KMS-11 (cell line): ENCODE measurements around the gene IQSEC2.

Experiments used
- H2AFZ ChIP-seq: fragments of 200-600 bp; sonication (generic); 2 replicates; pipeline ENCODE4 v1.6.1; 2016; ENCODE audit warnings: antibody characterized with exemption, mixed run types, low read depth
- H3K27ac ChIP-seq: fragments of 200-600 bp; sonication (generic); 2 replicates; pipeline ENCODE4 v1.6.1; 2016; ENCODE audit warnings: mild to moderate bottlenecking, mixed run types
- H3K27me3 ChIP-seq: fragments of 200-600 bp; sonication (generic); 2 replicates; pipeline ENCODE4 v1.6.1; 2017; ENCODE audit warnings: mild to moderate bottlenecking, low read depth, mixed run types, moderate library complexity; ENCODE audit not compliant: insufficient read depth
- H3K36me3 ChIP-seq: fragments of 200-600 bp; sonication (generic); 2 replicates; pipeline ENCODE4 v1.6.1; 2017; ENCODE audit warnings: mild to moderate bottlenecking, mixed run types; ENCODE audit not compliant: insufficient read depth
- H3K4me1 ChIP-seq: fragments of 200-600 bp; sonication (generic); 2 replicates; pipeline ENCODE4 v1.6.1; 2016; ENCODE audit warnings: mild to moderate bottlenecking, low read depth, mixed run types; ENCODE audit not compliant: poor library complexity, severe bottlenecking
- H3K4me2 ChIP-seq: fragments of 200-600 bp; sonication (generic); 2 replicates; pipeline ENCODE4 v1.7.0; 2016; ENCODE audit warnings: mild to moderate bottlenecking, mixed run types
- H3K4me3 ChIP-seq: fragments of 200-600 bp; sonication (generic); IDR thresholded peaks from 2 replicates; pipeline ENCODE4 v1.6.1; 2017; ENCODE audit warnings: low read depth, low read length, mixed read lengths; ENCODE audit not compliant: insufficient read depth
- H3K79me2 ChIP-seq: fragments of 200-600 bp; sonication (generic); 2 replicates; pipeline ENCODE4 v1.6.1; 2016; ENCODE audit warnings: low read depth, mixed run types; ENCODE audit not compliant: insufficient read depth
- H3K9ac ChIP-seq: fragments of 200-600 bp; sonication (generic); 2 replicates; pipeline ENCODE4 v1.6.1; 2016; ENCODE audit warnings: mild to moderate bottlenecking, mixed run types
- H4K20me1 ChIP-seq: fragments of 200-600 bp; sonication (generic); 2 replicates; pipeline ENCODE4 v1.6.1; 2016; ENCODE audit warnings: mild to moderate bottlenecking, mixed run types; ENCODE audit not compliant: insufficient read depth
- TF ChIP-seq, protein P1 (sequence below): fragments of 200-600 bp; sonication (generic); conservative IDR thresholded peaks from 2 replicates; pipeline ENCODE4 v1.6.1; 2017; ENCODE audit warnings: low read depth, mild to moderate bottlenecking, antibody characterized with exemption, low read length, moderate library complexity, mixed read lengths

The IQSEC2 gene

DNA sequence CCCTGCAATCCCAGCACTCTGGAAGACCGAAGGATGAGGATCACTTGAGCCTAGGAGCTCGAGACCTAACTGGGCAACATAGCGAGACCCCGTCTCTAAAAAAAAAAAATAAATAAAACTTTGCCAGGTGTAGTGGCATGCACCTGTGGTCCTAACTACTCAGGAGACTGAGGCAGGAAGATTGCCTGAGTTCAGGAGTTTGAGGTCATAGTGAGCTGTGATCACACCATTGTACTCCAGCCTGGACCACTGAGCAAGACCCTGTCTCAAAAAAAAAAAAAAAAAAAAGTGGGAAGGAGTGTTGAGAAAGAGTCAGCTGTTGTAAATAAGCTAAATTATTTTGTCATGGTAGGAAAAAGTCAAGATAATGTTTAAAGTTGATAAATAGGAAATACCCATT lies 27.5 kb upstream of the IQSEC2 start:
- Histone ChIP-seq H3K27ac (no peak overlapping the region), H3K36me3 (no peaks in the 10 kb centered on the region), H3K4me1 (no peaks in the 10 kb centered on the region), H3K27me3 (no peaks in the 10 kb centered on the region), H3K79me2 (no peaks in the 10 kb centered on the region), H3K4me2 (no peak overlapping the region), H3K4me3 (no peak overlapping the region), H2AFZ (no peak overlapping the region), H3K9ac (no peak overlapping the region), H4K20me1 (no peaks in the 10 kb centered on the region)
- TF ChIP-seq, protein P1, sequence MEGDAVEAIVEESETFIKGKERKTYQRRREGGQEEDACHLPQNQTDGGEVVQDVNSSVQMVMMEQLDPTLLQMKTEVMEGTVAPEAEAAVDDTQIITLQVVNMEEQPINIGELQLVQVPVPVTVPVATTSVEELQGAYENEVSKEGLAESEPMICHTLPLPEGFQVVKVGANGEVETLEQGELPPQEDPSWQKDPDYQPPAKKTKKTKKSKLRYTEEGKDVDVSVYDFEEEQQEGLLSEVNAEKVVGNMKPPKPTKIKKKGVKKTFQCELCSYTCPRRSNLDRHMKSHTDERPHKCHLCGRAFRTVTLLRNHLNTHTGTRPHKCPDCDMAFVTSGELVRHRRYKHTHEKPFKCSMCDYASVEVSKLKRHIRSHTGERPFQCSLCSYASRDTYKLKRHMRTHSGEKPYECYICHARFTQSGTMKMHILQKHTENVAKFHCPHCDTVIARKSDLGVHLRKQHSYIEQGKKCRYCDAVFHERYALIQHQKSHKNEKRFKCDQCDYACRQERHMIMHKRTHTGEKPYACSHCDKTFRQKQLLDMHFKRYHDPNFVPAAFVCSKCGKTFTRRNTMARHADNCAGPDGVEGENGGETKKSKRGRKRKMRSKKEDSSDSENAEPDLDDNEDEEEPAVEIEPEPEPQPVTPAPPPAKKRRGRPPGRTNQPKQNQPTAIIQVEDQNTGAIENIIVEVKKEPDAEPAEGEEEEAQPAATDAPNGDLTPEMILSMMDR: no peak

DNA sequence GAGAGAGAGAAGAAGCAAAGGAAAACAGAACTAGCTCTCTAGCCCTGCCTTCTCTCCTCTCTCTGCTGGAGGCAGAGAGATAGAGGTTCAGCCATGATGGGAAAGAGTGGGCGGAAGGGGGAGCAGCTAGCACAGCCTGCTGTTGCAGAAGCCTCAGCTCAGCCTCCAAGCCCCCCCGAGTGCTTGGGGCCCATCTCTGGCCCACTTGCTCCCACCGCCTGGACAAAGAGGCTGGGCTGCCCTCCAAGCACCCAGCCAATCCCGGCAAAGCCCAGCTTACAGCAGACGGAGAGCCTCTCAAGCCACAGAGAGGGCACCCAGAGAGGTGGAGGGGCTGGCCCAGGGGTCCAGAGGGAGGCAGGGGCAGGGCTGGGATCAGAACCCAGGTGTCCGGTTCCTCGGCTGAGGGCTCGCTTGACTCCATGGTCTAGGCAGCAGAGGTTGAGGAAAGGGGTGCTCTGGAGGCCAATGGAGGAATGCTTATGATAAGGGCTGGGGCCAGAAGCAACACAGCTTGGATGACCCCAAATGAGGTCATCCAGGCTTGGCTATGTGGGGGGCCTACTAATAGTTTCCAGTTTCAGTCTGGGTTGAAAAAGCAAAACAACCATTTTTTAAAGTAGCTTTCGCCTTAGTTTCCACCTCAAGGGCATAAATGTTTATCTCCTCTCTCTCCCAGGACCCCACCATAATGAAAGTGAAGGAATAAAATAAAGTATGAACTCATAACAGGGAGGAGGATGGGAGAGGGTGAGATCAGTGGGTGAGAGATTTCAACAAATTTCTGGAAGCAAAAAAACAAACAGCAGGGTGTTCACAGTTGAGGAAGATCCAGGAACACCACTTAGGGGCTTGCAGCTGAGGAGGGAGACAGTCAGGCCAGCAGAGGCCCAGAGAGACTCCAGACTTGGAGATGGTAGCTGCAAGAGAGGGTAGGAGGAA lies 24.9 kb upstream of the IQSEC2 start:
- Histone ChIP-seq H3K4me2 (no peak overlapping the region), H3K9ac (no peak overlapping the region), H3K4me1 (no peaks in the 10 kb centered on the region), H2AFZ (no peak overlapping the region), H3K4me3 (no peak overlapping the region), H3K27ac (no peak overlapping the region), H3K27me3 (no peaks in the 10 kb centered on the region), H3K36me3 (no peaks in the 10 kb centered on the region), H3K79me2 (no peaks in the 10 kb centered on the region), H4K20me1 (no peaks in the 10 kb centered on the region)
- TF ChIP-seq, protein P1: no peak

DNA sequence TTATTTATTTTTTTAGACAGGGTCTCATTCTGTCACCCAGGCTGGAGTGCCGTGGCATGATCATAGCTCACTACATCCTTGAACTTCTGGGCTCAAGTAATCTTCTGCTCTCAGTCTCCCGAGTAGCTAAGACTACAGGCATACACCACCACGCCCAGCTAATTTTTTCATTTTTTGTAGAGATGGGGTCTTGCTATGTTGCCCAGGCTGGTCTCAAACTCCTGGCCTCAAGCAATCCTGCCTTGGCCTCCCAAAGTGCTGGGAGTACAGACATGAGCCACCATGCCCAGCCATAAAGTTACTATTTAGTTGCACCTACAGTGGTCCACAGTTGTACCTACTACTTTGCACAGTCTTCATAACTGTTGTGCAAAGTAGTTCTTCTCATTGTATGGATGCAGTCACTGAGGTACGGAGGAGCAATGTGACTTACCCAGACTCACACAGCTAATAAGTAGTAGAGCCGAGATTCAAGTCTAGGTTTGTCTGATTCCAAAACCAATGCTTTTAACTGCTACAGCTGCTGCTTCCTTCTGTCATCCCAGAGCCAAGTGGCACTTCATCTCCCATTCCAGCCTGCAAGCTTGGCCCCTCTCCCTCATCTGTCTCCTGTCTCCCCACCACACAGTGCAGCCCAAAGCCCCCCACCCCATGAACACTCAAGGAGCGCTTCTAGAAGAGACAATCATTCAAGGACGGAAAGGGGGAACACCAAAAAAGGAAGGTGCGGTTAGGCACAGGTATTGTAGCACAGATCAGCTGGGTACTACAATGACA lies 24.0 kb upstream of the IQSEC2 start:
- H2AFZ ChIP-seq: no peak overlapping the region
- no peaks in the 10 kb centered on the region for H4K20me1 ChIP-seq
- no peaks in the 10 kb centered on the region for H3K36me3 ChIP-seq
- H3K27me3 ChIP-seq: no peaks in the 10 kb centered on the region
- H3K4me3 ChIP-seq: no peak overlapping the region
- H3K9ac ChIP-seq: no peak overlapping the region
- H3K27ac ChIP-seq: no peak overlapping the region
- TF ChIP-seq, protein P1: no peak
- no peaks in the 10 kb centered on the region for H3K4me1 ChIP-seq
- H3K79me2 ChIP-seq: no peaks in the 10 kb centered on the region
- no peak overlapping the region for H3K4me2 ChIP-seq

DNA sequence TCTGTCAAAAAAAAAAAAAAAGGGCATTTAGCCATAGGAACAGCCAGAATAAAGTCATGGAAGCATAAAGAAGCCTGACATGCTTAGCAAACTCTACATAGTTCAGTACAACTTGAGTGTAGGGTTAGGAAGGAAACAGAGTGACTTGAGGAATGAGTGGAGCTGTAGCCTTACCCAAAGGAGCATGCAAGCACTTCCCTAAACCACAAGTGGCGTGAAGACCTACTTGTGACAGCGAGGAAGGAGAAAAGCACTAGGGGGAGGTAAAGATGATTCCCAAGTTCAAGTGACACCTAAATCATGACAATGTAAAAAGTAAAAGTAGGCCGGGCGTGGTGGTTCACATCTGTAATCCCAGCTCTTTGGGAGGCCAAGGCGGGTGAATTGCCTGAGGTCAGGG lies 21.8 kb upstream of the IQSEC2 start:
- Histone ChIP-seq H2AFZ (no peak overlapping the region), H3K4me3 (no peak overlapping the region), H3K4me2 (no peak overlapping the region), H4K20me1 (no peaks in the 10 kb centered on the region), H3K27me3 (no peaks in the 10 kb centered on the region), H3K4me1 (no peaks in the 10 kb centered on the region), H3K27ac (no peak overlapping the region), H3K36me3 (no peaks in the 10 kb centered on the region), H3K9ac (no peak overlapping the region), H3K79me2 (no peaks in the 10 kb centered on the region)
- TF ChIP-seq, protein P1: no peak
